Stomach smooth muscle (tissue), 2 donors: ENCODE measurements around the gene CD99.

ENCODE experiments used
- H3K27ac ChIP-seq: one replicate; pipeline ENCODE4 v1.7.0; 2013; ENCODE audit warnings: mild to moderate bottlenecking, low read length, inconsistent platforms
- H3K27me3 ChIP-seq, 2 donors: one replicate each; pipeline ENCODE4 v1.7.0; 2013; ENCODE audit warnings: low read length in 2 of 2; ENCODE audit not compliant: insufficient read depth in 2 of 2, control insufficient read depth in 1 of 2
- H3K36me3 ChIP-seq, 2 donors: one replicate each; pipeline ENCODE4 v1.7.0; 2013; ENCODE audit warnings: low read length in 2 of 2; ENCODE audit not compliant: control insufficient read depth in 2 of 2, insufficient read depth in 2 of 2
- H3K4me1 ChIP-seq: one replicate; pipeline ENCODE4 v1.7.0; 2013; ENCODE audit warnings: low read length; ENCODE audit not compliant: control insufficient read depth, insufficient read depth
- H3K4me3 ChIP-seq, 2 donors: one replicate each; pipeline ENCODE4 v1.7.0; 2013; ENCODE audit warnings: low read length in 2 of 2
- H3K9ac ChIP-seq, 2 donors: one replicate each; pipeline ENCODE4 v1.7.0; 2013; ENCODE audit warnings: low read length in 2 of 2, mild to moderate bottlenecking in 1 of 2
- H3K9me3 ChIP-seq, 2 donors: one replicate each; pipeline ENCODE4 v1.7.0; 2013; ENCODE audit warnings: low read length in 2 of 2; ENCODE audit not compliant: control insufficient read depth in 2 of 2
- donor health status: healthy.
- donor health status: Pancreatic carcinoma.

The CD99 gene, protein sequence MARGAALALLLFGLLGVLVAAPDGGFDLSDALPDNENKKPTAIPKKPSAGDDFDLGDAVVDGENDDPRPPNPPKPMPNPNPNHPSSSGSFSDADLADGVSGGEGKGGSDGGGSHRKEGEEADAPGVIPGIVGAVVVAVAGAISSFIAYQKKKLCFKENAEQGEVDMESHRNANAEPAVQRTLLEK

GRCh38 chrX:2690856-2691542 is at the start of gene CD99:
Gene CD99 (plus strand): TSS chrX:2691295. CDS start chrX:2691361, 66 bp downstream.
- H3K9me3 ChIP-seq: no peaks in the 10 kb centered on the region
- H3K4me3 ChIP-seq: peak within 1 kb of the TSS; percentile 82 to 95
- peak within 1 kb of the TSS; percentile 66 for H3K27ac ChIP-seq
- H3K27me3 ChIP-seq: no peaks in the 10 kb centered on the region
- peaks cover 32% of the 10 kb centered on the region for H3K4me1 ChIP-seq
- H3K36me3 ChIP-seq: no peaks in the 10 kb centered on the region
- peak within 1 kb of the TSS; percentile 80 to 98 for H3K9ac ChIP-seq

DNA sequence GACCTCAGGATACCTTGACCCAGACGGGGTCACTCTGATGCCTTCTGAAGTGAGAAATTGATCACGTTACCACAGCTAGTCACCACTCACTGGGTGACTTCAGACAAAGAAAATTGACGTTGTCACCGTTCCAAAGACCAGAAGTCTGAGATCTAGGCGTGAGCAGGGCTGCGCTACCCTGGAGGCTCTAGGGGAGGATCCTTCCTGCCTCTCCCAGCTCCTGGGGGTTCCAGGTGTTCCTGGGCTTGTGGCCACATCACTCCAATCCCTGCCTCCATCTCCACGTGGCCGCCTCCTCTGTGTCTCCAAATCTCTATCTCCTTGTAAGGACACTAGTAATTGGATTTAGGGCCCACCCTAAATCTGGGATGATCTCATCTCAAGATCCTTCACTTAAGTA is 48.9 kb upstream of the CD99 start:
- no peaks in the 10 kb centered on the region for H3K27me3 ChIP-seq

GRCh38 chrX:2642791-2643190 is 48.3 kb upstream of the CD99 start:
- Histone ChIP-seq H3K27ac (no peak overlapping the region), H3K9ac (no peak overlapping the region), H3K27me3 (no peaks in the 10 kb centered on the region), H3K9me3 (no peaks in the 10 kb centered on the region), H3K36me3 (peaks cover 2 to 5% of the 10 kb centered on the region in 2 donors), H3K4me1 (no peaks in the 10 kb centered on the region), H3K4me3 (no peak overlapping the region)

More for the DNA sequence above, 48.9 kb upstream of the CD99 start:
- no peak overlapping the region for H3K9ac ChIP-seq
- H3K4me1 ChIP-seq: no peaks in the 10 kb centered on the region
- peaks cover 2 to 5% of the 10 kb centered on the region in 2 donors for H3K36me3 ChIP-seq
- H3K27ac ChIP-seq: no peak overlapping the region
- no peak overlapping the region for H3K4me3 ChIP-seq
- no peaks in the 10 kb centered on the region for H3K9me3 ChIP-seq

DNA sequence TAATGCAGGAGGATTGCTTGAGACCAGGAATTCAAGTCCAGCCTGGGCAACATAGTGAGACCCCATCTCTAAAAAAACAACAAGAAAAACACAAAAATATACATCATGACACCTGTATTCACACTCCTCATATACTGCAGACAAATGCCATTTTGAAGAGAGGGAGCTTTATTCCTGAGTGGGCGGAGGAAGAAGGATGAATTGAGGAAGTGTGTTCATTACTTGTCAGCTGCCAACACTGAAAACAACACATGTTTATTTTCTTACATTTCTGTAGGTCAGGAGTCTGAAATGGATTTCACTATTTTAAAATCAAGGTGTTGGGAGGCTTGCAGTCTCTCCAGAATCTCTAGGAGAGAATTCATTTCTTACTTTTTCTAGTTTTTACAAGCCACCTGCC is 47.2 kb upstream of the CD99 start:
- H3K27ac ChIP-seq: no peak overlapping the region
- H3K9ac ChIP-seq: no peak overlapping the region
- no peaks in the 10 kb centered on the region for H3K27me3 ChIP-seq
- no peaks in the 10 kb centered on the region for H3K9me3 ChIP-seq
- H3K4me3 ChIP-seq: no peak overlapping the region
- H3K4me1 ChIP-seq: no peaks in the 10 kb centered on the region
- H3K36me3 ChIP-seq: peaks cover 2 to 5% of the 10 kb centered on the region in 2 donors

GRCh38 chrX:2645563-2645962 is 45.5 kb upstream of the CD99 start:
- no peaks in the 10 kb centered on the region for H3K9me3 ChIP-seq
- H3K36me3 ChIP-seq: peaks cover 0 to 2% of the 10 kb centered on the region in 2 donors
- H3K4me3 ChIP-seq: no peak overlapping the region
- no peak overlapping the region for H3K9ac ChIP-seq
- no peak overlapping the region for H3K27ac ChIP-seq
- H3K27me3 ChIP-seq: no peaks in the 10 kb centered on the region
- H3K4me1 ChIP-seq: no peaks in the 10 kb centered on the region

- Histone ChIP-seq H3K36me3 (no peaks in the 10 kb centered on the region), H3K4me3 (no peak overlapping the region), H3K27ac (no peak overlapping the region), H3K27me3 (no peaks in the 10 kb centered on the region), H3K9ac (no peak overlapping the region), H3K9me3 (no peaks in the 10 kb centered on the region), H3K4me1 (no peaks in the 10 kb centered on the region)
These were observed 43.5 kb upstream of the CD99 start for GRCh38 chrX:2647627-2648026.

DNA sequence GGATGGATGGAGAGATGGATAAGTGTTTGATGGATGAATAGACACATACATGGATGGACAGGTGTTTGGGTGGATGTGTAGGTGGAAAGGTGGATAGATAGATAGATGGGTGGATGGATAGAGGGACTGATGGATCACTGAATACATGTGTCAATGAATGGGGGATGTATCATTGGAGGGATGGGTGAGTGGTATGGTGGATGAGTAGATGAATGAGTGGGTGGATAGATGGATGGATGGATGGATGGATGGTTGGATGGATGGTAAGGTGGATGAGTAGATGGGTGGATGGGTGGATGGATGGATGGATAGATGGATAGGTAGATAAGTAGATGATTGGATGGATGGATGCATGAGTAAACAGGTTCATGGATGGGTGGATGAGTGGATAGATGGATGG is 41.1 kb upstream of the CD99 start:
- Histone ChIP-seq H3K27me3 (no peaks in the 10 kb centered on the region), H3K27ac (no peak overlapping the region), H3K9ac (no peak overlapping the region), H3K4me3 (no peak overlapping the region), H3K4me1 (no peaks in the 10 kb centered on the region), H3K9me3 (no peaks in the 10 kb centered on the region), H3K36me3 (no peaks in the 10 kb centered on the region)

DNA sequence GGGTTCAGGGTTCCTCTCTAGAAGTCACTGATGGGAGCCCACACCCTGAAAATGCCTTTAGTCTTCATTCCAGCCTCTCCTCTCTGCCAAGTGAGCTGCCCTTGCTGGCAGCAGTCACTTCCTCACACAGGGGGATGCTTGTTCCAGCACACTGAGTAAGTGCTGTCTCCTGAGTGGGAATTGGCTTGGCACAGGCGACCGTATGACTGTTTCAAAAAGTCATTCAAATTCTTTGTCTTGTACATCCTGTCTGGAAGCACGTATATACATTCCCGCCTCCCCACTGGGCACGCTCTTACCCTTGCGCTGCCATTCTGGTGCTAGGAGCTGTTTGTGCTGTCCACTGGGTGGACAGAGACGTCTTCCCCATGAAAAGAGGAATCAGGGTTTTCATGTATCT is 40.2 kb upstream of the CD99 start:
- no peaks in the 10 kb centered on the region for H3K4me1 ChIP-seq
- H3K27ac ChIP-seq: no peak overlapping the region
- H3K36me3 ChIP-seq: no peaks in the 10 kb centered on the region
- no peak overlapping the region for H3K4me3 ChIP-seq
- H3K9me3 ChIP-seq: no peaks in the 10 kb centered on the region
- H3K9ac ChIP-seq: no peak overlapping the region
- H3K27me3 ChIP-seq: no peaks in the 10 kb centered on the region

GRCh38 chrX:2652106-2652505 is 39.0 kb upstream of the CD99 start:
- Histone ChIP-seq H3K4me1 (no peaks in the 10 kb centered on the region), H3K9ac (no peak overlapping the region), H3K27me3 (no peaks in the 10 kb centered on the region), H3K36me3 (no peaks in the 10 kb centered on the region), H3K4me3 (no peak overlapping the region), H3K27ac (no peak overlapping the region), H3K9me3 (no peaks in the 10 kb centered on the region)

- no peak overlapping the region for H3K9ac ChIP-seq
- no peak overlapping the region for H3K27ac ChIP-seq
- no peaks in the 10 kb centered on the region for H3K36me3 ChIP-seq
- H3K9me3 ChIP-seq: no peaks in the 10 kb centered on the region
- no peaks in the 10 kb centered on the region for H3K27me3 ChIP-seq
- H3K4me3 ChIP-seq: no peak overlapping the region
- no peaks in the 10 kb centered on the region for H3K4me1 ChIP-seq
These were observed 36.4 kb upstream of the CD99 start for GRCh38 chrX:2654436-2655340.
